ENCODE results near the gene SHANK2. TPM values are rescaled to one million over a fixed set of nuclear protein-coding genes. Genes with fewer than 3 reads are reported as not detected.

SHANK2 gene
- total RNA-seq, 2 donors from 2014 or later, result 22.3 to 49.6 TPM

DNA sequence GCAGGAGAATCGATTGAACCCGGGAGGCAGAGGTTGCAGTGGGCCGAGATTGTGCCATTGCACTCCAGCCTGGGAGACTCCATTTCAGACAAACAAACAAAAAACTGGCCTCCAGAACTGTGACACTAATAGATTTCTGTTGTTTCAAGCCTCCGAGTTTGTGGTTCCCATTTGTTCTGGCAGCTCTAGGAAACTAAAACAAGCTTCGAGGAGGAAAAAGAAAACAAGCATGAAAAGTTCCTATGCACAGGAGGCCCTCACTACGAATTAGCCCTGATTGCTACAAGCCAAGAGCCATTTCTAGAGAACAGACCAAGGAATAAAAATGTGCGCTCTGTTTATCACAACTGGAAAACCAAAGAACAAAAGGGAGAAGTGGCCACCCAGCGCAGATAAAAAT, 47.8 kb upstream of the SHANK2 start:
- Histone ChIP-seq H3K36me3 (ENCODE audit: control insufficient read depth, insufficient read depth, low read length) (no peaks in the 10 kb centered on the region), H3K9ac (ENCODE audit: extremely low read depth, low read length, poor library complexity, severe bottlenecking) (no peak overlapping the region), H3K4me3 (ENCODE audit: low read length) (no peak overlapping the region), H3K4me1 (ENCODE audit: control insufficient read depth, insufficient read depth, low read length) (no peaks in the 10 kb centered on the region), H3K9me3 (ENCODE audit: control insufficient read depth, low read length) (no peaks in the 10 kb centered on the region), H3K27me3 (ENCODE audit: control insufficient read depth, insufficient read depth, low read length, poor library complexity, severe bottlenecking) (no peaks in the 10 kb centered on the region), H3K27ac (ENCODE audit: low read depth, low read length) (no peak overlapping the region)
- no peak overlapping the region for H3K4me3 Mint-ChIP-seq
- peaks cover 3% of the 10 kb centered on the region for H3K9me3 Mint-ChIP-seq
- no peak for DNase-seq
- 88 to 90% methylated on average over 7 to 8 of the region's 8 CpGs for WGBS, 2 experiments (ENCODE audit: insufficient coverage in 1 of 2, insufficient read length in 1 of 2)
- peaks cover 9% of the 10 kb centered on the region for H3K27me3 Mint-ChIP-seq (ENCODE audit: insufficient read depth)
- H3K27ac Mint-ChIP-seq, result no peak overlapping the region
- H3K36me3 Mint-ChIP-seq (ENCODE audit: low read depth), result no peaks in the 10 kb centered on the region
- TF ChIP-seq CTCF (conservative IDR thresholded peaks at IDR 0.05), result no peak
- no peaks in the 10 kb centered on the region for H3K4me1 Mint-ChIP-seq

- peak; percentile 25 for DNase-seq
- Histone ChIP-seq H3K27me3 (ENCODE audit: control insufficient read depth, insufficient read depth, low read length, poor library complexity, severe bottlenecking) (no peaks in the 10 kb centered on the region), H3K36me3 (ENCODE audit: control insufficient read depth, insufficient read depth, low read length) (no peaks in the 10 kb centered on the region), H3K9me3 (ENCODE audit: control insufficient read depth, low read length) (no peaks in the 10 kb centered on the region), H3K9ac (ENCODE audit: extremely low read depth, low read length, poor library complexity, severe bottlenecking) (no peak overlapping the region), H3K4me3 (ENCODE audit: low read length) (no peak overlapping the region), H3K4me1 (ENCODE audit: control insufficient read depth, insufficient read depth, low read length) (no peaks in the 10 kb centered on the region), H3K27ac (ENCODE audit: low read depth, low read length) (no peak overlapping the region)
- Mint-ChIP-seq H3K36me3 (ENCODE audit: low read depth) (no peaks in the 10 kb centered on the region), H3K9me3 (peaks cover 3% of the 10 kb centered on the region), H3K27ac (no peak overlapping the region), H3K27me3 (ENCODE audit: insufficient read depth) (peaks cover 9% of the 10 kb centered on the region), H3K4me1 (no peaks in the 10 kb centered on the region), H3K4me3 (no peak overlapping the region)
- TF ChIP-seq CTCF (conservative IDR thresholded peaks at IDR 0.05), result no peak
- 92 to 97% methylated on average over 13 to 14 of the region's 14 CpGs for WGBS, 2 experiments (ENCODE audit: insufficient coverage in 1 of 2, insufficient read length in 1 of 2)
Measured at GRCh38 chr11:71298761-71299181, 46.4 kb upstream of the SHANK2 start.

DNA sequence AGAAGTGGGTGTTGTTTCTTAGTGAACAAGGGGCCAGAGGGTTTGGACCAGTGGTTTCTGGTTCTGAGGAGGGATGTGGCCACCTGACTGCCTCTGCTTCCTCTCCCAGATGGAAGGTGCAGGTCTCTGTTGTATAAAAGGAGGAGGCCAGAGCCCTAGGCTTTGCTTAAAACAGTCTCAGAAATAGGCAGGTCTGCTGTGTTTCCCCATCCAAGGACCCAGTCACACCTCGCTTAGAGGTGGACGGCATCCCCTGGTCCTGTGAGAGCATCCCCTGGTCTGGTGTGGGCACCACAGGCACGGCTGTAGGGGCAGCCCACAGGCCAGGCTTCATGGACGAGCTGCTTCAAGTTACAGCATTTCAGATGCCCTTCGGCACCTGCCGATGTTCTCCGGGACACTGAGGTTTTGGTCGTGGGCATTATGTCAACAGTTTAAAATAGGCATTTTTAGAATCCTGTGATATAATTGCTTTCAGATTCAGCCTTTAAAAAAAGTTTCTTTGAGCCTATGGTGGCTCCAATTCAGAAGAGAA, 45.7 kb upstream of the SHANK2 start:
- 92 to 94% methylated on average over 8 of the region's 8 CpGs for WGBS, 2 experiments (ENCODE audit: insufficient coverage in 1 of 2, insufficient read length in 1 of 2)
- H3K27me3 Mint-ChIP-seq (ENCODE audit: insufficient read depth), result peaks cover 7% of the 10 kb centered on the region
- Histone ChIP-seq H3K27ac (ENCODE audit: low read depth, low read length) (no peak overlapping the region), H3K9me3 (ENCODE audit: control insufficient read depth, low read length) (no peaks in the 10 kb centered on the region), H3K9ac (ENCODE audit: extremely low read depth, low read length, poor library complexity, severe bottlenecking) (no peak overlapping the region), H3K27me3 (ENCODE audit: control insufficient read depth, insufficient read depth, low read length, poor library complexity, severe bottlenecking) (no peaks in the 10 kb centered on the region), H3K4me1 (ENCODE audit: control insufficient read depth, insufficient read depth, low read length) (no peaks in the 10 kb centered on the region), H3K4me3 (ENCODE audit: low read length) (no peak overlapping the region), H3K36me3 (ENCODE audit: control insufficient read depth, insufficient read depth, low read length) (no peaks in the 10 kb centered on the region)
- H3K9me3 Mint-ChIP-seq, result peaks cover 3% of the 10 kb centered on the region
- H3K27ac Mint-ChIP-seq, result no peak overlapping the region
- H3K36me3 Mint-ChIP-seq (ENCODE audit: low read depth), result no peaks in the 10 kb centered on the region
- H3K4me3 Mint-ChIP-seq, result no peak overlapping the region
- no peak for TF ChIP-seq CTCF (conservative IDR thresholded peaks at IDR 0.05)
- DNase-seq, result peak; percentile 17
- H3K4me1 Mint-ChIP-seq, result no peaks in the 10 kb centered on the region
